Measurements from ENCODE around the gene SPRY4.

GRCh38 chr5:142308358-142308757 lies 16.5 kb downstream of the SPRY4 start:
- no peak for TF ChIP-seq ZNF766 (CRISPR knock-in tag; IDR thresholded peaks at IDR 0.05; ENCODE audit: borderline replicate concordance)
- TF ChIP-seq CEBPG (CRISPR knock-in tag; IDR thresholded peaks at IDR 0.05), result no peak
- TF ChIP-seq NFIC (IDR thresholded peaks at IDR 0.05; ENCODE audit: low read length), result no peak

Measured in HepG2 (cell line).